Glomerular visceral epithelial cell (primary cell): Measurements from ENCODE around the gene NECTIN4.
"Not testable (repeated sequence)": the region's sequence is repeated elsewhere in the genome, so short reads cannot be mapped to it uniquely, and the experiment has no call there.

Source experiments
- DNase-seq: peaks from one replicate; pipeline ENCODE4 v3.0.0-alpha.2; 2016; ENCODE audit errors: extremely low spot score

The NECTIN4 gene

GRCh38 chr1:161026954-161027353 lies 62.4 kb downstream of the NECTIN4 start:
- not testable (repeated sequence) for DNase-seq

GRCh38 chr1:161022432-161022831 lies 66.9 kb downstream of the NECTIN4 start:
- not testable (repeated sequence) for DNase-seq

GRCh38 chr1:161021970-161022353 lies 67.4 kb downstream of the NECTIN4 start:
- DNase-seq, result no peak

GRCh38 chr1:161021165-161021969 lies 68.0 kb downstream of the NECTIN4 start:
- DNase-seq, result peak; percentile 90
